SW480 (cell line): ENCODE results near the gene HLA-B.

ENCODE experiments used
- DNase-seq: peaks from one replicate; pipeline ENCODE4 v3.0.0-alpha.2; 2016; ENCODE audit warnings: low spot score

Gene HLA-B

DNA sequence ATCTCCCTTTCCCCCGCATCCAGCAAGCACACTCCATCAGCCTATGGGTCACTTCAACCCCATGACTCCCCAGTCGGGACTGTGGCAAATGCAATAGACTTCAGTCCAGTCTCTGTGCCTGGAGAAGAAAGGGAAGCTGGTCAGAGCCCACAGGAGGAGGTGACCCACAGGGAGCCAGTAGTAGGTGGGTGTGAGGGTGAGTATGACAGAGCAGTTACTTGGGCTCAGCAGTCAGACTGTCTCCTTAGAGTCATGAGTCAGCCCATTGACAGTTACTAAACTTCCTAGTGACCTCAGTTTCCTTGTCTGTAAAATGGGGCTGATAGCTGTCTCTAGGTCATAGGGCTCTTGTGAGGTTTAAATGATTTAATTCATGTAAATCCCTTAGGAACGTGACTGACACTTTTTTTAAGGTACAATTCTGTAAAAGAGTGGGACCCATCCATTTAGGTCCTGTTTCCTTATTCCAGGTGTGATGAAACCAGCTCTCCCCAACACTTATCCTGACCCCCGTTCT is 51.2 kb downstream of the HLA-B start:
- DNase-seq: no peak

DNA sequence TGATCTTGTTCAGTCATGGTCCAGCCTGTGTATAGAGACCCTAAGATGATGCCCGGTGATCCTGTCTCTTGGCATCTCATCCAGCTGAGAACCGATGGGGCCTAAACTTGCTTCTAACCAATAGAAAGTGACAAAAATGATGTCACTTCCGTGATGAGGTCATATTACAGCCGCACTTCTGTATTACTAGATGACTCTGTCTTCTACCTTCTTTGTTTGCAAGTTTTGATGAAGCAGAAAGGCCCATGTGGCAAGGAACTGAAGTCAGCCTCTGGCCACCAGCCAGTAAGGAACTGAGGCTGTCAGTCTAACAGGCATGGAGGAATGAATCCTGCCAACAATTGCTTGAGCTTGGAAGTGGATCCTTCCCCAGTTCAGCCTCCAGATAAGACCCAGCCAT is 52.3 kb downstream of the HLA-B start:
- no peak for DNase-seq
